ENCODE data around the gene FIGN.

DNA sequence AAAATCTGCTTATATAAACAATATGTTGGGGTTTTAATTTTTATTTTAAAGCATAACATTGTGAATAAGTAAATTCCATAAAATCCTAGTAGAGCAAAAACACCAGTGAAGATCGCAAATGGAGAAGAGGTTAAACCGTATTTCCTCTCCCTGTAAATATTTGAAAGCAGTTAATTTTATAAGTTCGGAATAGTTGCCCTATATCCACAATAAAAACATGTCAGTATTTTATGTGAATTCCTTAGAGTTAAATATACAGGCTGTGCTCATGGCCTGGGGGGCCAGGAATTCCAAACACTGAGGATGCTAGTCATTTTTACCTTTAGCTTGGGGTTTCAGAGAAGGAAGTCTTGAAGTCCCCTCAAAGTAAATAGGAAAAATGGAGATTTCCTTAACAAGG is 135.0 kb downstream of the FIGN start:
- TF ChIP-seq CTCF (IDR thresholded peaks at IDR 0.05) (no peak), ZFX (IDR thresholded peaks at IDR 0.05; ENCODE audit: borderline replicate concordance) (no peak)
